SU-DHL-6 (cell line): ENCODE results near the gene CALN1.

Experiments used
- EZH2phosphoT487 ChIP-seq: fragments of 200-600 bp; sonication (generic), shearing (Covaris generic); conservative IDR thresholded peaks from 2 replicates; pipeline ENCODE4 v1.6.1; 2018; ENCODE audit warnings: mild to moderate bottlenecking, antibody characterized with exemption, low read length, moderate library complexity, mixed read lengths
- TF ChIP-seq, protein P1 (sequence below): fragments of 200-600 bp; sonication (generic); IDR thresholded peaks from one replicate; pipeline ENCODE4 v1.5.1; 2017; ENCODE audit warnings: antibody characterized with exemption, mild to moderate bottlenecking, low read length, moderate library complexity; ENCODE audit not compliant: insufficient read depth, poor library complexity, severe bottlenecking

DNA sequence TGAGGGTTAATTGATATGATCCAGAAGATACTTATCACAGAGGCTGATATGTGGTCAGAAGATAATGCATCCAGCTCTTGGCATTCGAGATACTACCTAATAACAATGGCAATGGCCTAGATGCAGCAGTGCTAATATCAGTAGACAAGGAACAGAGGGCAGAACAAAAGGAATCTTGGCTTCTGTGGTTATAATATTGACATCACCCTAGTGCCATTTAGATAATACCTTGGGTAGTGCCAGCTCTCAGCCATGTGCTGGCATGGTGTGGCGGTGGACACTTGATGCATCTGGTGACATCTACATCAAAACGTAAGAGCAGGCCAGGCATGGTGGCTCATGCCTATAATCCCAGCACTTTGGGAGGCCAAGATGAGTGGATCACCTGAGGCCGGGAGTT lies 101.8 kb downstream of the CALN1 start:
- TF ChIP-seq, protein P1, sequence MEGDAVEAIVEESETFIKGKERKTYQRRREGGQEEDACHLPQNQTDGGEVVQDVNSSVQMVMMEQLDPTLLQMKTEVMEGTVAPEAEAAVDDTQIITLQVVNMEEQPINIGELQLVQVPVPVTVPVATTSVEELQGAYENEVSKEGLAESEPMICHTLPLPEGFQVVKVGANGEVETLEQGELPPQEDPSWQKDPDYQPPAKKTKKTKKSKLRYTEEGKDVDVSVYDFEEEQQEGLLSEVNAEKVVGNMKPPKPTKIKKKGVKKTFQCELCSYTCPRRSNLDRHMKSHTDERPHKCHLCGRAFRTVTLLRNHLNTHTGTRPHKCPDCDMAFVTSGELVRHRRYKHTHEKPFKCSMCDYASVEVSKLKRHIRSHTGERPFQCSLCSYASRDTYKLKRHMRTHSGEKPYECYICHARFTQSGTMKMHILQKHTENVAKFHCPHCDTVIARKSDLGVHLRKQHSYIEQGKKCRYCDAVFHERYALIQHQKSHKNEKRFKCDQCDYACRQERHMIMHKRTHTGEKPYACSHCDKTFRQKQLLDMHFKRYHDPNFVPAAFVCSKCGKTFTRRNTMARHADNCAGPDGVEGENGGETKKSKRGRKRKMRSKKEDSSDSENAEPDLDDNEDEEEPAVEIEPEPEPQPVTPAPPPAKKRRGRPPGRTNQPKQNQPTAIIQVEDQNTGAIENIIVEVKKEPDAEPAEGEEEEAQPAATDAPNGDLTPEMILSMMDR: no peak
- TF ChIP-seq EZH2phosphoT487: no peak
